Hematopoietic multipotent progenitor cell treated with erythropoietin and hydrocortisone succinate and interleukin-3 and kit ligand, for 17 days (in vitro differentiated cells): ENCODE data around the gene SNX11.

Experiments
- DNase-seq: peaks from one replicate; pipeline ENCODE4 v3.0.0-alpha.2; 2015; ENCODE audit warnings: low spot score

Gene SNX11

GRCh38 chr17:48100160-48100559 lies 7.4 kb upstream of the SNX11 start:
- DNase-seq = no peak

- DNase-seq = no peak
These were observed 7.0 kb upstream of the SNX11 start for GRCh38 chr17:48100591-48101011.

GRCh38 chr17:48101012-48101720 lies 6.4 kb upstream of the SNX11 start, which contains the start of gene CBX1:
Gene CBX1 (minus strand): TSS chr17:48101478. CDS start chr17:48077004, 24,474 bp downstream.
- DNase-seq = peak; percentile 53

- no peak for DNase-seq
These were observed 5.4 kb upstream of the SNX11 start for GRCh38 chr17:48102043-48102750.

DNA sequence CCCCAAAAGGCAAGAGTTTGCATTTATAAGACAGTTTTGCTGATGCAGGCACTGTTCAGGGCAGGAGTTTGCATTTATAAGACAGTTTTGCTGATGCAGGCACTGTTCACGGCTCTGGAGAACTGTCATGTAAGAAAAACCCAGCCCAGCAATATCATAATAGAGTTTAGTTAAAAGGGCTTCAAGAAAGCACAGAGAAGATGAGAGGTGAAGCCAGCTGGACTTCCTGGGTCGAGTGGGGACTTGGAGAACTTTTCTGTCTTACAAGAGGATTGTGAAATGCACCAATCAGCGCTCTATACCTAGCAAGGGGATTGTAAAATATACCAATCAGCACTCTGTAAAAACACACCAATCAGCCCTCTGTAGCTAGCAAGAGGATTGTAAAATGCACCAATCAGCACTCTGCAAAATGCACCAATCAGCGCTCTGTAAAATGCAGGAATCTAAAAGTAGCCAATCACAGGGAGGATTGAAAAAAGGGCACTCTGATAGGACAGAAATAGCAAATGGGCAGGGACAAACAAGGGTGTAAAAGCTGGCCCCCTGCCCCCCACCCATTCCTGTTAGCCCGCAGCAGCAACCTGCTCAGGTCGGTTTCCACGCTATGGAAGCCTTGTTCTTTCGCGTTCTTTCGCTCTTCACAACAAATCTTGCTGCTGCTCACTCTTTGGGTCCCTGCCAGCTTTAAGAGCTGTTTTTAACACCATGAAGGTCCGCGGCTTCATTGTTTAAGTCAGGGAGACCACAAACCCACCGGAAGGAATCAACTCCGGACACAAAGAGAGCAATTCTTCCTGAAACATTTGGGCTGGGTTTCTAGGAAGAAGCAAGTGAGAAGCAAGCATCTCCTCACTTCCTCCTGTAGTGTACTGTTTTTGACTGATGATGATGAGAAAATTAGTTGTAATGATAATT lies 4.5 kb upstream of the SNX11 start:
- peak; percentile 25 for DNase-seq

DNA sequence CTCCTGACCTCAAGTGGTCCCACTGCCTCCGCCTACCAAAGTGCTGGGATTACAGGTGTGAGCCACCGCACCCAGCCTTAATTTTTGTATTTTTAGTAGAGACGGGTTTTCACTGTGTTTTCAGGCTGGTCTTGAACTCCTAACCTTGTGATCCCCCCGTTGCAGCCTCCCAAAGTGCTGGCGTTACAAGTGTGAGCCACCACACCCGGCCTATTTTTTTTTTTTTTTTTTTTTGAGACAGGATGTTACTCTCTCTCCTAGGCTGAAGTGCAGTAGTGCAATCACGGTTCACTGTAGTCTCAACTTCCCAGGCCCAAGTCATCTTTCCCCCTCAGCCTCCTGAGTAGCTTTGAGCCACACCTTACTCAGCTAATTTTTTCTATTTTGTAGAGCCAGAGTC lies 3.1 kb upstream of the SNX11 start:
- no peak for DNase-seq

DNA sequence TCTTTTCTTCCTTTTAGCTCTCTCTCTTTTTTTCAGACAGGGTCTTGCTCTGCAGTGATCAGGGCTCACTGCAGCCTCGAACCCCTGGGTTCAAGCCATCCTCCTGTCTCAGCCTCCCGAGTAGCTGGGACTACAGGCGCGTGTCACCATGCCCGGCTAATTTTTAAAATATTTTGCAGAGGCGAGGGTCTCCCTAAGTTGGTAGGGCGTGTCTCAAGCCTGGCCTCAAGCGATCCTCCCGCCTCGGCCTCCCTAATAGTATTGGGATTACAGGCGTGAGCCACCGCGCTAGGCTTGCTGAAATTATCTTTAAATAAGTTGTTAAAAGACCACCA lies 797 bp upstream of the SNX11 start:
- no peak for DNase-seq

GRCh38 chr17:48110761-48111160 lies 3.2 kb downstream of the SNX11 start:
- DNase-seq = no peak

DNA sequence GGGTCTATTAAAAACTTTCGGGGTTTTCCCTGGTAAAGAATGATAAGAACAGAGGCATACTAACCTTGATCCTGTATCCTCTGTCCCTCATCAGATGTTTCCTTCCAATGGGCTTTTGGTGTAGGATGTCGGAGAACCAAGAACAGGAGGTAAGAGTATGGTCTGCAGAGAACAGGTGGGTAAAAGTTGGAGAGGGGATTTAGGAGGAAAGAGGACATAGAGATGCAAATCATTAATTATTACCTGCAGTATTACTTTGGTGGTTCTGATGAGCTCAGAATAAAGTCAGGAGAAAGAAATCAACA lies 4.3 kb downstream of the SNX11 start:
- no peak for DNase-seq

- no peak for DNase-seq
These were observed 5.7 kb downstream of the SNX11 start for GRCh38 chr17:48113201-48113676.

- no peak for DNase-seq
These were observed 14.5 kb downstream of the SNX11 start for GRCh38 chr17:48121923-48122664.

DNA sequence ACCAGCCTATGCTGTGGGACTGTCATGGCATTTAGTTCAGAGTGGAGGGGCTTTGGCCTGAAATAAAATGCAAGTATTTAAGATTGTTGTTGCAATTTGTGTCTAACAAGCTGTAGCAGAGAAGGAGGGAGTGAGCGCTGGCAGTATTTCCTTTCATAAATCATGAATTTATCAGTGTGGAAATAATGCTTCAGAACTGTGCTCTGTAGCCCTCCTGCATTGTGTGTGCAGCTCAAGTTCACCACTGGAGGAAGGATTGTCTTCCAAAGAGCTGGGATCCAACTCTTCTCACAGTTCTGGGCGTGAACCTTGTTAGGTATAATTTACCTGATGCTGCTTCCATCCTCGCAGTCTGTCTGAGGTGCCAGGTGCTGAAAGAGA lies 15.1 kb downstream of the SNX11 start:
- no peak for DNase-seq

DNA sequence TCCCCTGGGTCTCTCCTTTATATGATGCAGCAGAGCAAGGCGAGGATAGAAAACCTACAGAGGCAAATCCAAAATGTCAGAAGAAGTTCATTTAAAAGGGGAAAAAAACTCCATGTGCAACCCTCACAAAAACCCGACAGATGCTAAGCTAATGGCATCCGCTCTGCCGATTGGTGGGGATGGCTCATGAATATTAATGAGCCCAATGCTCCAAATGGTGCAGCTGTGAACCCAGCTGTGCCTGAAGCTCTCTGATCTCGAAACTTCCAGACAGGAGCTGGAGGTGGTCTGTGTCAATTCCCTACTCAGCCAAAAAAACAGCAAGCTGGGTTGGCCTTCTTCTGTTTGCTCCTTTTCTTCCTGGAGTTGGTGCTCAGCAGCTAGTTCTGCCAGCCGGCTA lies 15.5 kb downstream of the SNX11 start:
- no peak for DNase-seq

DNA sequence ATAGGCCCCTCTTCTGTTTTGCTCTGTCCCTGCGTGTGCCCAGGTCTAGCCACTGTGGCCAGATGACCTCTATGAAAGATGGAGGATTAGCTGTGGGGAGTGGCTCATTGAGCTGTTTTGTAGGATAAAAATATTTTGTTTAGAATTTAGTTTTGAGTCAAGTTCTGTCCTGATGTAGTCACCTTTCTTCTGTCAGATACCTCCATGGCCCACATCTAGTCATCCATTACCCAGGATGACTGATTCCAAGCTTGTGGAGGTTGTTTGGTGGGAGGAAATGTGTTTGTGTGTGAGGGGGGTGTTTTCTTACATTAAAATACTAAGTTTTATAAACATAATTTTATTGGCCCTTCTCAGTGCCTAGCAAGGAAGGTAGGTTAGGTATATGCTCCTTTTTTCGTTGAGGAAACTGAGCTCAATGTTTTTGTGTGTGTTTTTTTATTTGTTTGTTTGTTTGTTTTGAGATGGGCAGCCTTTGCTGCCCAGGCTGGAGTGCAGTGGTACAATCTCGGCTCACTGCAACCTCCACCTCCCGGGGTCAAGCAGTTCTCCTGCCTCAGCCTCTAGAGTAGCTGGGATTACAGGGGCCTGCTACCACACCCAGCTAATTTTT lies 16.3 kb downstream of the SNX11 start:
- no peak for DNase-seq

- no peak for DNase-seq
These were observed 18.4 kb downstream of the SNX11 start for GRCh38 chr17:48125829-48126531.

- no peak for DNase-seq
These were observed 18.9 kb downstream of the SNX11 start for GRCh38 chr17:48126532-48126850.

- no peak for DNase-seq
These were observed 19.9 kb downstream of the SNX11 start for GRCh38 chr17:48127371-48128051.

- no peak for DNase-seq
These were observed 20.8 kb downstream of the SNX11 start for GRCh38 chr17:48128400-48128799.

DNA sequence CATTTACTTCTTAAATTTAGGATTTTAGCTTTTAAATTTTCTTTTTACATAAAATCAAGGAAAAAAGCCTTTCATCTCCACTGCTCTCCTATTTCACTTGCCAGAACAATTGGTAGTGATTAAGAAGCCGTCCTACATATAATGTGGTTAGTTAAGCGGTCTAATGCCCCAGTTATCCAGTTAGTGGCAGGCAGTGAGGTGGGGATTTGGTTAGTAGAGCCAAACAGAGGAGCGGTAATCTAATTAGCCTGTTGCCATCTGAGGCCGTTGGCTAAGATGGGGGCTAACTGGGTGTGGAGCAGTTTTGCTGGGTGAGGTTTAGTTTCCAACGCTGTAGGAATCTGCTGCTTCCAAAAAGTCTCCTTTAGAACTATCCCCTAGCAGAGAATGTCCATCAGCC lies 22.4 kb downstream of the SNX11 start:
- no peak for DNase-seq

GRCh38 chr17:48131216-48131824 lies 23.8 kb downstream of the SNX11 start:
- DNase-seq = peak; percentile 78
